ENCODE results near the gene EFNA4.

Gene EFNA4

GRCh38 chr1:155106862-155107261 is 43.3 kb downstream of the EFNA4 start:
- H3K9me2 ChIP-seq (replicated peaks; ENCODE audit: control insufficient read depth, low read length), result no peaks in the 10 kb centered on the region
- H3K9me3 ChIP-seq (ENCODE audit: control insufficient read depth, insufficient read depth, low read length), result no peaks in the 10 kb centered on the region
- TF ChIP-seq EZH2phosphoT487 (IDR thresholded peaks at IDR 0.05; ENCODE audit: borderline replicate concordance, low read length), result no peak
- TF ChIP-seq CTCF (IDR thresholded peaks at IDR 0.05; ENCODE audit: low read depth, low read length, poor library complexity, severe bottlenecking), result no peak
- H3K27me3 ChIP-seq (ENCODE audit: control insufficient read depth, low read length), result no peaks in the 10 kb centered on the region
- no peaks in the 10 kb centered on the region for H3K79me2 ChIP-seq (ENCODE audit: control insufficient read depth, low read length)
- H3K36me3 ChIP-seq (ENCODE audit: control insufficient read depth, low read length), result no peaks in the 10 kb centered on the region
- no peaks in the 10 kb centered on the region for H3F3A ChIP-seq (ENCODE audit: control insufficient read depth, insufficient read depth)
- H4K20me1 ChIP-seq (ENCODE audit: control insufficient read depth, insufficient read depth, low read depth, low read length), result no peaks in the 10 kb centered on the region
- no peak overlapping the region for H3K4me3 ChIP-seq (ENCODE audit: low read length)
- peaks cover 15% of the 10 kb centered on the region for H3K4me1 ChIP-seq (ENCODE audit: control insufficient read depth, low read length)
- H3K4me2 ChIP-seq (ENCODE audit: low read length), result no peak overlapping the region
- H3K27ac ChIP-seq (ENCODE audit: low read depth, low read length), result no peak overlapping the region

- Histone ChIP-seq H3K27me3 (ENCODE audit: control insufficient read depth, low read length) (peaks cover 2% of the 10 kb centered on the region; the same call in 1 of the 2 replicates), H3K4me2 (ENCODE audit: low read length) (no peak overlapping the region), H3F3A (ENCODE audit: control insufficient read depth, insufficient read depth) (no peaks in the 10 kb centered on the region), H3K79me2 (ENCODE audit: control insufficient read depth, low read length) (no peaks in the 10 kb centered on the region), H3K4me1 (ENCODE audit: control insufficient read depth, low read length) (peaks cover 10% of the 10 kb centered on the region), H3K9me3 (ENCODE audit: control insufficient read depth, insufficient read depth, low read length) (no peaks in the 10 kb centered on the region), H3K4me3 (ENCODE audit: low read length) (no peak overlapping the region), H3K9me2 (replicated peaks; ENCODE audit: control insufficient read depth, low read length) (no peaks in the 10 kb centered on the region), H4K20me1 (ENCODE audit: control insufficient read depth, insufficient read depth, low read depth, low read length) (no peaks in the 10 kb centered on the region), H3K36me3 (ENCODE audit: control insufficient read depth, low read length) (no peaks in the 10 kb centered on the region), H3K27ac (ENCODE audit: low read depth, low read length) (no peak overlapping the region)
- TF ChIP-seq EZH2phosphoT487 (IDR thresholded peaks at IDR 0.05; ENCODE audit: borderline replicate concordance, low read length) (no peak), CTCF (IDR thresholded peaks at IDR 0.05; ENCODE audit: low read depth, low read length, poor library complexity, severe bottlenecking) (no peak)
Observed at GRCh38 chr1:155107309-155108264, 44.0 kb downstream of the EFNA4 start.

- Histone ChIP-seq H3K4me1 (ENCODE audit: control insufficient read depth, low read length) (peaks cover 10% of the 10 kb centered on the region), H3K27me3 (ENCODE audit: control insufficient read depth, low read length) (peaks cover 2% of the 10 kb centered on the region; the same call in 1 of the 2 replicates), H3K36me3 (ENCODE audit: control insufficient read depth, low read length) (no peaks in the 10 kb centered on the region), H4K20me1 (ENCODE audit: control insufficient read depth, insufficient read depth, low read depth, low read length) (no peaks in the 10 kb centered on the region), H3K27ac (ENCODE audit: low read depth, low read length) (no peak overlapping the region), H3K4me3 (ENCODE audit: low read length) (no peak overlapping the region), H3K9me2 (replicated peaks; ENCODE audit: control insufficient read depth, low read length) (no peaks in the 10 kb centered on the region), H3K79me2 (ENCODE audit: control insufficient read depth, low read length) (no peaks in the 10 kb centered on the region), H3K9me3 (ENCODE audit: control insufficient read depth, insufficient read depth, low read length) (no peaks in the 10 kb centered on the region), H3F3A (ENCODE audit: control insufficient read depth, insufficient read depth) (no peaks in the 10 kb centered on the region), H3K4me2 (ENCODE audit: low read length) (no peak overlapping the region)
- TF ChIP-seq CTCF (IDR thresholded peaks at IDR 0.05; ENCODE audit: low read depth, low read length, poor library complexity, severe bottlenecking) (no peak), EZH2phosphoT487 (IDR thresholded peaks at IDR 0.05; ENCODE audit: borderline replicate concordance, low read length) (no peak)
Observed at GRCh38 chr1:155108296-155108695, 44.8 kb downstream of the EFNA4 start.
